ENCODE data around the gene PPP2R2B. TPM values are rescaled to one million over a fixed set of nuclear protein-coding genes. Genes with fewer than 3 reads are reported as not detected.

The PPP2R2B gene
- total RNA-seq, 1 donor from 2014 or later = 0.35 TPM

DNA sequence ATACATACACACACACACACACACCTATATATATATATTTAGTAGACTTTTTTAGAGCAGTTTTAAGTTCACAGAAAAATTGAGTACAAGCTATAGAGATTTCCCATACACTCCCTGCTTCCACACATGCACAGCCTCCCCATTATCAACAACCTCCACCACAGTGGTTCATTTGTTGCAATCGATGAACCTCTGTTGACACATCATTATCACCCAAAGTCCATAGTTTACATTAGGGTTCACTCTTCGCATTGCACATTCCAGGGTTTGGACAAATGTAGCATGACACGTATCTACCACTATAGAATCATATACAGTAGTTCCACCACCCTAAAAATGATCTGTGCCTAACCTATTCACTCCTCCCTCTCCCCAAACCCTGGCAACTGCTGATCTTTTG lies 111.0 kb downstream of the PPP2R2B start:
- DNase-seq (ENCODE audit: low spot score) = no peak
- Mint-ChIP-seq H3K4me3 (ENCODE audit: unreplicated experiment) (no peak overlapping the region), H3K36me3 (ENCODE audit: low read depth) (no peaks in the 10 kb centered on the region), H3K27me3 (ENCODE audit: low read depth) (peaks cover 4% of the 10 kb centered on the region), H3K27ac (ENCODE audit: unreplicated experiment) (no peak overlapping the region), H3K4me1 (ENCODE audit: low read depth) (no peaks in the 10 kb centered on the region), H3K9me3 (ENCODE audit: low read depth) (no peaks in the 10 kb centered on the region)
- TF ChIP-seq, protein P1, sequence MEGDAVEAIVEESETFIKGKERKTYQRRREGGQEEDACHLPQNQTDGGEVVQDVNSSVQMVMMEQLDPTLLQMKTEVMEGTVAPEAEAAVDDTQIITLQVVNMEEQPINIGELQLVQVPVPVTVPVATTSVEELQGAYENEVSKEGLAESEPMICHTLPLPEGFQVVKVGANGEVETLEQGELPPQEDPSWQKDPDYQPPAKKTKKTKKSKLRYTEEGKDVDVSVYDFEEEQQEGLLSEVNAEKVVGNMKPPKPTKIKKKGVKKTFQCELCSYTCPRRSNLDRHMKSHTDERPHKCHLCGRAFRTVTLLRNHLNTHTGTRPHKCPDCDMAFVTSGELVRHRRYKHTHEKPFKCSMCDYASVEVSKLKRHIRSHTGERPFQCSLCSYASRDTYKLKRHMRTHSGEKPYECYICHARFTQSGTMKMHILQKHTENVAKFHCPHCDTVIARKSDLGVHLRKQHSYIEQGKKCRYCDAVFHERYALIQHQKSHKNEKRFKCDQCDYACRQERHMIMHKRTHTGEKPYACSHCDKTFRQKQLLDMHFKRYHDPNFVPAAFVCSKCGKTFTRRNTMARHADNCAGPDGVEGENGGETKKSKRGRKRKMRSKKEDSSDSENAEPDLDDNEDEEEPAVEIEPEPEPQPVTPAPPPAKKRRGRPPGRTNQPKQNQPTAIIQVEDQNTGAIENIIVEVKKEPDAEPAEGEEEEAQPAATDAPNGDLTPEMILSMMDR (IDR thresholded peaks at IDR 0.05) = no peak

DNA sequence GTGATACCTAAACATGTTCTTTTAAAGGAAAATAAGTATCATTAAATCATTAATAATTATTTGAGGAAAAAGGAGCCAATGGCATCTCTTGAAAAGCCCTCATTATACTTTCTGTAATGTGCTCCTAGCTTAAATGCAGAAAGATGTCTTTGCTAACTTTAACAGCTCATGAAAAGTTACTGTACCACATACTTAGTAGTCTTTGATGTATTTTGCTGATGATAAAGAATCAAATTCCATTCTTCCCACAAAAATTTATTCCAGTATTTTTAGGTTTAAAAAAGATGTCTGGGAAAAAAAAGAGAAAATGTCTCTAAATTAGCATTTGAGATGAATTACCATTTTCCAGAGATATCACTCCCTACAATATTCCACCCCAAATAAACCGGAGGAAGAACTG lies 112.5 kb downstream of the PPP2R2B start:
- peaks cover 3% of the 10 kb centered on the region for H3K27me3 Mint-ChIP-seq (ENCODE audit: low read depth)
- TF ChIP-seq, protein P1 (IDR thresholded peaks at IDR 0.05) = no peak
- no peak overlapping the region for H3K27ac Mint-ChIP-seq (ENCODE audit: unreplicated experiment)
- H3K4me3 Mint-ChIP-seq (ENCODE audit: unreplicated experiment) = no peak overlapping the region
- H3K4me1 Mint-ChIP-seq (ENCODE audit: low read depth) = no peaks in the 10 kb centered on the region
- H3K36me3 Mint-ChIP-seq (ENCODE audit: low read depth) = no peaks in the 10 kb centered on the region
- no peak for DNase-seq (ENCODE audit: low spot score)
- no peaks in the 10 kb centered on the region for H3K9me3 Mint-ChIP-seq (ENCODE audit: low read depth)

DNA sequence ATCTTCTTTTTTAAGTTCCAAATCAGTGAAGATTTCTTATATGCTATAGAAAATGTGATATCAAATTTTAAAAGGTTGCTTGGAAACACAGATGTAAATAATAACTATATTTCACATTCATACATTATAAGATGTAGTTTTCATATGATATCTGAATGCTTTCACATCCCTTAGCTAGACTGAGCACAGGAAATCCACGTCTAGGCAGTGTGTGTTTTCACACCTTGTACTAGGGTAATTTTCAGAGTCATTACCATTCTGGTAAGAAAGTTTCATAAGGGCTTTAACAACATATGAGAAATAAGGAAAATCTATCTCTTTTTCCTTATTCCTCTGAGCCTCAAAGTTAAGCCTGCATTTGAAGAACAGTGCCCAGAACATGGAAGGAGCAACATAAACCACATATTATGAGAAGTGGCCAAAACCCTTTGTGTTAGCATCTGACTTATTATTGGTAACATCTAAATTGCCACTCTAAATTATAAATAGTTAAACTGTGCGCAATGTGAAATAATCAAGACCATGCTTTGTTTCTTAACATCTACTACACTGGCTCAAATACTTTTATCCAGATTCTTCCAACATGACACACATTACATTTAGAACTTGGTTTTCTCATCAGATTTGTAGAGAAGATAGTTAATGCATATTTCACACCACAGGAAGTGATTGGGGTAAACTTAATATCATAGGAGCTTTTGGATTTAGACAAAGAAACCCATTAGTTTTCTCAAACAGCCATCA lies 113.3 kb downstream of the PPP2R2B start:
- no peaks in the 10 kb centered on the region for H3K4me1 Mint-ChIP-seq (ENCODE audit: low read depth)
- H3K36me3 Mint-ChIP-seq (ENCODE audit: low read depth) = no peaks in the 10 kb centered on the region
- no peak overlapping the region for H3K27ac Mint-ChIP-seq (ENCODE audit: unreplicated experiment)
- DNase-seq (ENCODE audit: low spot score) = no peak
- no peaks in the 10 kb centered on the region for H3K9me3 Mint-ChIP-seq (ENCODE audit: low read depth)
- no peak overlapping the region for H3K4me3 Mint-ChIP-seq (ENCODE audit: unreplicated experiment)
- TF ChIP-seq, protein P1 (IDR thresholded peaks at IDR 0.05) = no peak
- peaks cover 3% of the 10 kb centered on the region for H3K27me3 Mint-ChIP-seq (ENCODE audit: low read depth)

DNA sequence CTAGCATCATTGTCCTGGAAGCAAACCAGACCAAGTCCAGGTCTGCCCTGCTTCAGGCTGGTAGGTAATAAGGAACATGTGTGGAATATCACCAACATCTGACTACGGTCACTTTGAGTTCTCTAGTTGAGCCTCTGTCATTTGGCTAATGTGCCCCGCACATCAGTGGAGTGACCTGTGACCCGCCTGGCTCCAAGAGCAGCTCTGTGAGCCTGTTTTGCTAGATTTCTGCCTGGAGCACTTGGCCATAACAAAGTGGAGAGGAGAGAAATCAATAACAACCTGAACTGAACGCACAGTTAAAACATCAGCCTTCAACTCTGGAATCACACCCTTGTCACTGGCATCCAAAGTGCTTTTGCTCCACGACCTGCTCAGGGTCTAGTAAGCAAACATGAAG lies 115.7 kb downstream of the PPP2R2B start:
- Mint-ChIP-seq H3K4me3 (ENCODE audit: unreplicated experiment) (no peak overlapping the region), H3K36me3 (ENCODE audit: low read depth) (no peaks in the 10 kb centered on the region), H3K9me3 (ENCODE audit: low read depth) (no peaks in the 10 kb centered on the region), H3K27me3 (ENCODE audit: low read depth) (peaks cover 8% of the 10 kb centered on the region), H3K4me1 (ENCODE audit: low read depth) (no peaks in the 10 kb centered on the region), H3K27ac (ENCODE audit: unreplicated experiment) (no peak overlapping the region)
- TF ChIP-seq, protein P1 (IDR thresholded peaks at IDR 0.05) = no peak
- no peak for DNase-seq (ENCODE audit: low spot score)

DNA sequence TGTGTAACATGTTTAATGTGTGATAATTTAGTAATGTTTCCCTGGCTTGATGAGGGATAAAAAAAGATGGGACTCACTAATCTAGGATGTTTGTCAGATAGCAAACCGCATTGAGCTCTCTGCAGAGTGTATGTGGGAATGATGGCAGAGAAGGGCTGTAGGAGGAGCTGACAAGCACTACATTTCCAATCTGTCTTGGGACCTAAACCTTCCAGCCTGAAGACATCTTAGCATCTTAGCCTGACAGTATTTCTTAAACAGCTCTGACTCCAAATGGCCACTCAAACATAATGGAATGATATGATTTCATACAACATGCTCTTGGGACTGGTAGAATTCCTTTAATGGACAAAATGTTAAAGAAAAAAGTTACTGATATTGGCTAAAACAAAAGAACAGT lies 116.7 kb downstream of the PPP2R2B start:
- Mint-ChIP-seq H3K4me3 (ENCODE audit: unreplicated experiment) (no peak overlapping the region), H3K36me3 (ENCODE audit: low read depth) (no peaks in the 10 kb centered on the region), H3K27ac (ENCODE audit: unreplicated experiment) (no peak overlapping the region), H3K27me3 (ENCODE audit: low read depth) (peaks cover 14% of the 10 kb centered on the region), H3K9me3 (ENCODE audit: low read depth) (no peaks in the 10 kb centered on the region), H3K4me1 (ENCODE audit: low read depth) (no peaks in the 10 kb centered on the region)
- TF ChIP-seq, protein P1 (IDR thresholded peaks at IDR 0.05) = no peak
- DNase-seq (ENCODE audit: low spot score) = no peak
